ENCODE results near the gene CRTAP. TPM values are rescaled to one million over a fixed set of nuclear protein-coding genes. Genes with fewer than 3 reads are reported as not detected.
A peak's percentile ranks its signal among the peaks of the same experiment; 100 is the strongest.

Gene CRTAP
- total and polyA plus RNA-seq, 2 of the 13 experiments (the other 11 are each of a cell fraction or from before 2014, with no cell fraction given): 54.2 to 119 TPM

DNA sequence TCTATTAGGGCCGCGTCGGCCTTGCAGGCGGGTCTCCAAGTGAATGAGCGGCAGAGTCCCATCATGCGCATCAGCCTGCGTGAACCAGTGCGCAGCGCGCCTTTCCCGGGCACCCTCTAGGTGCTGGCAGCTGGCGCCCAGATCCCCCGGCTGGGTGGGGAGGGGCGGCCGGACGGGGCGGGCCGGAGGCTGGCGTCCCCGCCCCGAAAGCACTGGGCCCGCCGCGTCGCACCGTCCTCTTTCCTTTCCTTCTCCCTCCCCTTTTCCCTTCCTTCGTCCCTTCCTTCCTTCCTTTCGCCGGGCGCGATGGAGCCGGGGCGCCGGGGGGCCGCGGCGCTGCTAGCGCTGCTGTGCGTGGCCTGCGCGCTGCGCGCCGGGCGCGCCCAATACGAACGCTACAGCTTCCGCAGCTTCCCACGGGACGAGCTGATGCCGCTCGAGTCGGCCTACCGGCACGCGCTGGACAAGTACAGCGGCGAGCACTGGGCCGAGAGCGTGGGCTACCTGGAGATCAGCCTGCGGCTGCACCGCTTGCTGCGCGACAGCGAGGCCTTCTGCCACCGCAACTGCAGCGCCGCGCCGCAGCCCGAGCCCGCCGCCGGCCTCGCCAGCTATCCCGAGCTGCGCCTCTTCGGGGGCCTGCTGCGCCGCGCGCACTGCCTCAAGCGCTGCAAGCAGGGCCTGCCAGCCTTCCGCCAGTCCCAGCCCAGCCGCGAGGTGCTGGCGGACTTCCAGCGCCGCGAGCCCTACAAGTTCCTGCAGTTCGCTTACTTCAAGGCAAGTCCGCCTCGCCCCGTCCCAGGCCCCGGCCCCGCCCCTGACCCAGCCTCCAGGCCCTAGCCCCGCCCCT, at the start of gene CRTAP (continued):
- TF ChIP-seq, protein P1, sequence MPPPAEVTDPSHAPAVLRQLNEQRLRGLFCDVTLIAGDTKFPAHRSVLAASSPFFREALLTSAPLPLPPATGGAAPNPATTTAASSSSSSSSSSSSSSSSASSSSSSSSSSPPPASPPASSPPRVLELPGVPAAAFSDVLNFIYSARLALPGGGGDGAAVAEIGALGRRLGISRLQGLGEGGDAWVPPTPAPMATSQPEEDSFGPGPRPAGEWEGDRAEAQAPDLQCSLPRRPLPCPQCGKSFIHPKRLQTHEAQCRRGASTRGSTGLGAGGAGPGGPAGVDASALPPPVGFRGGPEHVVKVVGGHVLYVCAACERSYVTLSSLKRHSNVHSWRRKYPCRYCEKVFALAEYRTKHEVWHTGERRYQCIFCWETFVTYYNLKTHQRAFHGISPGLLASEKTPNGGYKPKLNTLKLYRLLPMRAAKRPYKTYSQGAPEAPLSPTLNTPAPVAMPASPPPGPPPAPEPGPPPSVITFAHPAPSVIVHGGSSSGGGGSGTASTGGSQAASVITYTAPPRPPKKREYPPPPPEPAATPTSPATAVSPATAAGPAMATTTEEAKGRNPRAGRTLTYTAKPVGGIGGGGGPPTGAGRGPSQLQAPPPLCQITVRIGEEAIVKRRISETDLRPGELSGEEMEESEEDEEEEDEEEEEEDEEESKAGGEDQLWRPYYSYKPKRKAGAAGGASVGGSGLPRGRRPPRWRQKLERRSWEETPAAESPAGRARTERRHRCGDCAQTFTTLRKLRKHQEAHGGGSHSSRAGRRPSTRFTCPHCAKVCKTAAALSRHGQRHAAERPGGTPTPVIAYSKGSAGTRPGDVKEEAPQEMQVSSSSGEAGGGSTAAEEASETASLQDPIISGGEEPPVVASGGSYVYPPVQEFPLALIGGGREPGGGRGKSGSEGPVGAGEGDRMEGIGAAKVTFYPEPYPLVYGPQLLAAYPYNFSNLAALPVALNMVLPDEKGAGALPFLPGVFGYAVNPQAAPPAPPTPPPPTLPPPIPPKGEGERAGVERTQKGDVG (CRISPR knock-in tag; IDR thresholded peaks at IDR 0.05; ENCODE audit: borderline replicate concordance): no peak
- peak; percentile 96 for TF ChIP-seq ARNT2 (CRISPR knock-in tag; IDR thresholded peaks at IDR 0.05; ENCODE audit: low read depth)
- 0 out of 2 replicates have a peak, but pooled peaks have one; percentile 19 for TF ChIP-seq ZNF878 (CRISPR knock-in tag; IDR thresholded peaks at IDR 0.05)
- TF ChIP-seq BHLHE40 (IDR thresholded peaks at IDR 0.05; ENCODE audit: low read length): no peak
- TF ChIP-seq MEIS2 (CRISPR knock-in tag; IDR thresholded peaks at IDR 0.05): no peak
- no peak for TF ChIP-seq MED8 (CRISPR knock-in tag; IDR thresholded peaks at IDR 0.05; ENCODE audit: insufficient replicate concordance)
- no peak for TF ChIP-seq NFIB (CRISPR knock-in tag; IDR thresholded peaks at IDR 0.05; ENCODE audit: borderline replicate concordance)
- no peak for TF ChIP-seq KLF15 (CRISPR knock-in tag; IDR thresholded peaks at IDR 0.05; ENCODE audit: borderline replicate concordance)
- TF ChIP-seq NCOA5 (CRISPR knock-in tag; IDR thresholded peaks at IDR 0.05): no peak
- peak; percentile 41; the same call in 1 of the 2 replicates for TF ChIP-seq ZSCAN21 (CRISPR knock-in tag; IDR thresholded peaks at IDR 0.05; ENCODE audit: borderline replicate concordance)
- TF ChIP-seq ISL2 (CRISPR knock-in tag; IDR thresholded peaks at IDR 0.05): no peak
- TF ChIP-seq ZFP1 (CRISPR knock-in tag; IDR thresholded peaks at IDR 0.05): no peak
- TF ChIP-seq, protein P2, sequence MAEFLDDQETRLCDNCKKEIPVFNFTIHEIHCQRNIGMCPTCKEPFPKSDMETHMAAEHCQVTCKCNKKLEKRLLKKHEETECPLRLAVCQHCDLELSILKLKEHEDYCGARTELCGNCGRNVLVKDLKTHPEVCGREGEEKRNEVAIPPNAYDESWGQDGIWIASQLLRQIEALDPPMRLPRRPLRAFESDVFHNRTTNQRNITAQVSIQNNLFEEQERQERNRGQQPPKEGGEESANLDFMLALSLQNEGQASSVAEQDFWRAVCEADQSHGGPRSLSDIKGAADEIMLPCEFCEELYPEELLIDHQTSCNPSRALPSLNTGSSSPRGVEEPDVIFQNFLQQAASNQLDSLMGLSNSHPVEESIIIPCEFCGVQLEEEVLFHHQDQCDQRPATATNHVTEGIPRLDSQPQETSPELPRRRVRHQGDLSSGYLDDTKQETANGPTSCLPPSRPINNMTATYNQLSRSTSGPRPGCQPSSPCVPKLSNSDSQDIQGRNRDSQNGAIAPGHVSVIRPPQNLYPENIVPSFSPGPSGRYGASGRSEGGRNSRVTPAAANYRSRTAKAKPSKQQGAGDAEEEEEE (CRISPR knock-in tag; IDR thresholded peaks at IDR 0.05; ENCODE audit: borderline replicate concordance): no peak
- peak; percentile 29; the same call in 1 of the 2 replicates for TF ChIP-seq REPIN1 (CRISPR knock-in tag; IDR thresholded peaks at IDR 0.05; ENCODE audit: borderline replicate concordance, low read depth)
- TF ChIP-seq ZNF619 (CRISPR knock-in tag; IDR thresholded peaks at IDR 0.05): peak; percentile 83; the same call in 1 of the 2 replicates
- TF ChIP-seq YEATS2 (CRISPR knock-in tag; IDR thresholded peaks at IDR 0.05; ENCODE audit: borderline replicate concordance): no peak
- 0 out of 2 replicates have a peak, but pooled peaks have one; percentile 42 for TF ChIP-seq ZNF530 (CRISPR knock-in tag; IDR thresholded peaks at IDR 0.05; ENCODE audit: low read depth)
- TF ChIP-seq ZNF251 (CRISPR knock-in tag; IDR thresholded peaks at IDR 0.05): no peak
- TF ChIP-seq, protein P3, sequence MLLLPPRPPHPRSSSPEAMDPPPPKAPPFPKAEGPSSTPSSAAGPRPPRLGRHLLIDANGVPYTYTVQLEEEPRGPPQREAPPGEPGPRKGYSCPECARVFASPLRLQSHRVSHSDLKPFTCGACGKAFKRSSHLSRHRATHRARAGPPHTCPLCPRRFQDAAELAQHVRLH (CRISPR knock-in tag; IDR thresholded peaks at IDR 0.05; ENCODE audit: borderline replicate concordance, low read depth): no peak
- no peak for TF ChIP-seq NFE2L2 (IDR thresholded peaks at IDR 0.05; ENCODE audit: low read length)
- TF ChIP-seq, protein P4, sequence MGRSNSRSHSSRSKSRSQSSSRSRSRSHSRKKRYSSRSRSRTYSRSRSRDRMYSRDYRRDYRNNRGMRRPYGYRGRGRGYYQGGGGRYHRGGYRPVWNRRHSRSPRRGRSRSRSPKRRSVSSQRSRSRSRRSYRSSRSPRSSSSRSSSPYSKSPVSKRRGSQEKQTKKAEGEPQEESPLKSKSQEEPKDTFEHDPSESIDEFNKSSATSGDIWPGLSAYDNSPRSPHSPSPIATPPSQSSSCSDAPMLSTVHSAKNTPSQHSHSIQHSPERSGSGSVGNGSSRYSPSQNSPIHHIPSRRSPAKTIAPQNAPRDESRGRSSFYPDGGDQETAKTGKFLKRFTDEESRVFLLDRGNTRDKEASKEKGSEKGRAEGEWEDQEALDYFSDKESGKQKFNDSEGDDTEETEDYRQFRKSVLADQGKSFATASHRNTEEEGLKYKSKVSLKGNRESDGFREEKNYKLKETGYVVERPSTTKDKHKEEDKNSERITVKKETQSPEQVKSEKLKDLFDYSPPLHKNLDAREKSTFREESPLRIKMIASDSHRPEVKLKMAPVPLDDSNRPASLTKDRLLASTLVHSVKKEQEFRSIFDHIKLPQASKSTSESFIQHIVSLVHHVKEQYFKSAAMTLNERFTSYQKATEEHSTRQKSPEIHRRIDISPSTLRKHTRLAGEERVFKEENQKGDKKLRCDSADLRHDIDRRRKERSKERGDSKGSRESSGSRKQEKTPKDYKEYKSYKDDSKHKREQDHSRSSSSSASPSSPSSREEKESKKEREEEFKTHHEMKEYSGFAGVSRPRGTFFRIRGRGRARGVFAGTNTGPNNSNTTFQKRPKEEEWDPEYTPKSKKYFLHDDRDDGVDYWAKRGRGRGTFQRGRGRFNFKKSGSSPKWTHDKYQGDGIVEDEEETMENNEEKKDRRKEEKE (IDR thresholded peaks at IDR 0.05): no peak
- TF ChIP-seq ZNF607 (CRISPR knock-in tag; IDR thresholded peaks at IDR 0.05; ENCODE audit: borderline replicate concordance): peak; percentile 88

Data from HepG2 (cell line).